ENCODE measurements around the gene TRPM2. TPM values are rescaled to one million over a fixed set of nuclear protein-coding genes. Genes with fewer than 3 reads are reported as not detected.
"Not testable (repeated sequence)": the region's sequence is repeated elsewhere in the genome, so short reads cannot be mapped to it uniquely, and the experiment has no call there.

TRPM2 gene
- polyA plus RNA-seq, 3 donors from 2014 or later = 3.0 to 11.1 (median 4.4) TPM

DNA sequence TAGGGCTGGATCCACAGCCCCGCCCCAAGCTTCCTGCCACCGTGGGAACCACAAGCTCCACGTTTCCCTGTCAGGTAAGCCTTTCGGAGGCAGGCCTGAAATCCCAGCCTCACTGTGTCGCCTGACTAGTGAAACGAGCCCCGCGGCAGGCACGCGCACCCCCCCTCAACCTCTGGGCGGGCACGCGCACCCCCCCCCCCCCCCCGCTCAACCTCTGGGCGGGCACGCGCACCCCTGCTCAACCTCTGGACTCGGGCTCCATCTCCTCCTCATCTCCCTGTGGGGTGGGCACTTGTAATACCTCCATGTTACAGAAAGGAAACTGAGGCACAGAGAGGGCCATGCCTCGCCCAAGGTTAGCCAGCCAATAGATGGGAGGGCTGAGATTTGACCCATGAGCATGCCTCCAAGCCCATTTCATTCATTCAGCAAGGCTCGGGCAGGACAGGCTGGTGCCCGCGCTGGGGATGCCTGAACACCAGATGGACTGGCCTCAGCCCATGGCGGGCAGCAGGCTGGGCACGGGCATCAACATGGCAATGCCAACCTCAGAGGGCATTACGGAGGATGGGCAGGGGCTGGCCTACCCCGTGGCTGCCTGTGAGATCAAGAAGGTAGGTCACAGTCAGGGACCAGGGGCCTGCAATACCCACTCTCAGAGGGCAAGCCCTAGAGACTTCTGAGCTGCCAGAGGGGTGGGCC lies 18.9 kb upstream of the TRPM2 start:
- Mint-ChIP-seq H3K4me1 (peaks cover 9 to 15% of the 10 kb centered on the region in 2 donors), H3K9me3 (no peaks in the 10 kb centered on the region), H3K27ac (no peak overlapping the region), H3K4me3 (no peak overlapping the region), H3K27me3 (ENCODE audit: low read depth in 3 of 3) (peaks cover 9 to 16% (median 12%) of the 10 kb centered on the region in 3 donors), H3K36me3 (peaks cover 0 to 10% (median 0%) of the 10 kb centered on the region in 3 donors)
- DNase-seq = no peak

DNA sequence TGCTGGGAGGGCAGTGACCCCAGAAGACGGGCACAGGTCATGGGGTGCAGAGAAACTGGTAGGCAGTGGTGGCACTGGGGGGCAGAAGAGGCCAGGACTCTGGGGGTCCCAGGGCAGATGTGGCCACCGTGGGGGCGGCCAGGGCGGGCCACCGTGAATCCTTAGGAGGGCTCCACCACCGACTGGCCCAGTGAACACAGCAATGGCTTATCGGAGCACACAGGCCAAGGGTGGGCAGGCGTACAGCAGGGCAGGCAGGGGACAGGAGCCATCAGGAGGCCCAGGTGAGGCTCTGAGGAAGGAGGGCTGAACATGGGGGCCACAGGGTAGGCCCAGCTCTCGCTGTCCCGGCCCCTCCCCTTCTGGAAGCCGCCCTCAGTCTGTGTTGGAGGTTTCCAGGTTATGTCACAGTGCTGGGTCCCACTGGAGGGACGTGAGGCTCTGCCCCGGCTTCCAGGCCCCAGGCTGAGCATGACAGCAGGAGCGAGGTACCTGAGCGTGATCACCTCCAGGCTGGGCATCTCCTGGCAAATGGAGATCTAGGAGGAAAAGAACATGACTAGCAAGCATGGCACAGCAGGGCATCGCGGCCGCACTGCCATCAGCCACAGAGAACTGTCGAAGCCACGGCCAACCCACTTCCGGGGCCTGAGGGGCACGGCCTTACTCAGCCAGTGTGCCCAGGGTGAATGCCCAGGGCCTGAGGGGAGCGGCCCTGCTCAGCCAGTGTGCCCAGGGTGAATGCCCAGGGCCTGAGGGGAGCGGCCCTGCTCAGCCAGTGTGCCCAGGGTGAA lies 18.0 kb upstream of the TRPM2 start:
- Mint-ChIP-seq H3K4me3 (no peak overlapping the region), H3K36me3 (peaks cover 0 to 10% (median 0%) of the 10 kb centered on the region in 3 donors), H3K4me1 (peaks cover 17 to 25% of the 10 kb centered on the region in 2 donors), H3K27me3 (ENCODE audit: low read depth in 3 of 3) (peaks cover 9 to 16% (median 12%) of the 10 kb centered on the region in 3 donors), H3K9me3 (no peaks in the 10 kb centered on the region), H3K27ac (no peak overlapping the region)
- DNase-seq = no peak

DNA sequence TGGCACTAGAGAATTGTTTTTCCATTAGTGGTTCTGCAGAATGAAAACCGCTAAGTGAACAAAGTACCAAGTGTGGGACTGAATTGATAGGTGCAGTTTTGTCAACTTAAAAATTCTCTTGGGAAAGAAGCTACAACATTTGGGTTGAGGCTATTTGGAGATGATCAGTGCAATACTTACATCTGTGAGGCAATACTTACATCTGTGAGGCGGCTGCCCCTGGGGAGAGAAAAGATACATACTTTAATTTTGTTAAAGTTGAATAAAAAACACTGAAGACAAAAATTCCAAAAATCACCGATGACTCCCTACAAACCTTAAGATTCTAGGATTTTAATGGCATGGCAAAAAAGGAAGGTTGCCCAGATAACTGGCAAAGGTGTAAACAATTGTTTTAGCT lies 16.0 kb upstream of the TRPM2 start:
- H3K27ac Mint-ChIP-seq = peak overlapping the region; percentile 59 to 94 (median 80)
- peaks cover 9 to 16% (median 12%) of the 10 kb centered on the region in 3 donors for H3K27me3 Mint-ChIP-seq (ENCODE audit: low read depth in 3 of 3)
- peaks cover 23 to 32% of the 10 kb centered on the region in 2 donors for H3K4me1 Mint-ChIP-seq
- H3K4me3 Mint-ChIP-seq = peak overlapping the region in 4 of 5 donors; percentile 67 to 74 (median 73)
- DNase-seq = no peak
- H3K9me3 Mint-ChIP-seq = no peaks in the 10 kb centered on the region
- H3K36me3 Mint-ChIP-seq = peaks cover 0 to 10% (median 0%) of the 10 kb centered on the region in 3 donors

DNA sequence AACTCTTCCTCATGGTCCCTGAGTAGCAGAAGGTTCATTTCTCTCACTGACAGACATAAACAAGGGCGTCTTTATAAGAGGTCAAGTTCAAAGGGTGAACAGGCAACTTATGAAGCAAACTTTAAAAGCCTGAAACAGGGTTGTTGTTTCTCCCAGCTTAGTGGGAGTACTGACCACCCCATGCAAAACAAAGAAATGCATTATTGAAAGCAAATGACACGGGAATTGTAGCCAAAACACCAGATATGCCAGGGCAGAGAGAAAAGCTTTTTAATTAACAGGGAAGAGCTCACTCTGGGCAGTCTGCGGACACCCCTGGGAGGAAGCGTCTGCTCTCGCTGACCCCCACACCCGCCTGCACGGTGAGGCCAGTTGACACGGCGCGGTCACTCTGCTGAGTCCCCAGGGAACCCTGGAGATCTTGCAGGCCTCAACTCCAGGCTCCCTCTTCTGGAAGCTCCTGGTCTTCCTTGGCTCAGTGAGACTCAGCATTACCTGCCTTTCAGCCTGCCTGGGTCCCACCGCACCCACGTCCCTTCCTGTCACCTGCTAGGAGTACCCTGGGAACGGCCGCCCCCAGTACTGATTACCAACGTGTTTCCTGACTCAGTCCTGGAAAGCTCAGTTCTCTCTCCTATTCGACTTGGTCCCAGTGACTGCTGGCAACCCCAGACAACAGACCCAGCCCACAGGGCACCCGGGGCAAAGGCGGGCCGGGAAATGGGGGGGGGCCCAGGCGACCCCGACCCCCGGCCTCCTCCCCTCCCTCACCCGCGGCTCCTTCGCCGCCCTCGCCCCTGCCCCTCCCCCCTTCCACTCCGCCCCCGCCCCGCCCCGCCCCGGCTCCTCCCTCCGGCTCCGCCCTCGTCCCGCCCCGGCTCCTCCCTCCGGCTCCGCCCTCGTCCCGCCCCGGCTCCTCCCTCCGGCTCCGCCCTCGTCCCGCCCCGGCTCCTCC lies 15.2 kb upstream of the TRPM2 start:
- Mint-ChIP-seq H3K4me1 (peaks cover 23 to 32% of the 10 kb centered on the region in 2 donors), H3K9me3 (no peaks in the 10 kb centered on the region), H3K4me3 (peak overlapping the region; percentile 57 to 74 (median 72)), H3K27ac (peak overlapping the region; percentile 59 to 94 (median 80)), H3K27me3 (ENCODE audit: low read depth in 3 of 3) (peaks cover 9 to 16% (median 12%) of the 10 kb centered on the region in 3 donors), H3K36me3 (peaks cover 0 to 10% (median 0%) of the 10 kb centered on the region in 3 donors)
- DNase-seq = peak in 2 of 3 donors; percentile 32 to 38

DNA sequence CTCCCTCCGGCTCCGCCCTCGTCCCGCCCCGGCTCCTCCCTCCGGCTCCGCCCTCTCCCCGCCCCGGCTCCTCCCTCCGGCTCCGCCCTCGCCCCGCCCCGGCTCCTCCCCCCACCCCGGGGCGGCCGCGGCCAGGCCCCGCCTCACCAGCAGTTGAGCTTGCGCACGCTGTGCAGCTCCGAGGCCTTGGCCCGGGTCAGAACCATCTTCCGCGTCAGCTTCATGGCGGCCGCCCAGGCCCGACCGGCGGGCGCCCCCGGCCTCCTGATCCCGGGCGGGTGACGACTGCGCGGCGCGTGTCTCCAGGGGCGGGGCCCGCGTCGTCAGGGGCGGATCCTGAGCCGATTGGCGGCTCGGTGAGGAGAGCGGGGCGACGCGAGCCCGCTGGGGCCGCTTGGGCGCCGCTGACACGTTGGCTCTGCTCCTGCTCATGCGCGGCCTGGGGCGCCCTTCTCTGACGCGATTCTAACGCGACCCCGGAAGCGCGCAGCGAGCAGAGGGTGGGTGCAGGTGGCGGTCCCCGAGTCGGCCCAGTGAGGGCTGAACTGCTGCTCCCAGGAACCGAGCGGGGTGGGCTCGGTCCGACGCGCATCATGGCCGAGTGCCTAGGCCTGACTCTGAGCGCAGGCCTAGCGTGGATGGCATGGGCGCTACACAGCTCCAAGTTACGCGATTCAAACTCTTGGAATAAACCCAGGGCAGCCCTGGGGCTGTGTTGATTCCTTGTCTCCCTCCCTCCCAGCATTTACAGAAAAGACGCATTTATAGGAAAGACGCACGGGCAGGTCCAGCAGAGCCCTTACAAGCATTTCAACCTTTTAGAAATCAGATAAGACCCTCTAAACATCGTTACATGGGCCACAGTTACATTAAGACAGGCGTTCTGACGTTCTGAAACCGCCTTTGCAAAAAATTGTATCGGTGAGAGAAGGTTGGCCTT lies 14.2 kb upstream of the TRPM2 start, which contains the start of gene CFAP410:
TSS of gene CFAP410 (minus strand) at position 420 of the 940 bp plus-strand sequence. CDS start at position 224, 196 bp downstream.
- peak within 1 kb of the TSS; percentile 94 to 99 (median 97) for H3K27ac Mint-ChIP-seq
- peak within 1 kb of the TSS; percentile 87 to 98 (median 95) for H3K4me3 Mint-ChIP-seq
- peaks cover 23 to 32% of the 10 kb centered on the region in 2 donors for H3K4me1 Mint-ChIP-seq
- no peaks in the 10 kb centered on the region for H3K9me3 Mint-ChIP-seq
- peaks cover 12 to 16% (median 13%) of the 10 kb centered on the region in 3 donors for H3K27me3 Mint-ChIP-seq (ENCODE audit: low read depth in 3 of 3)
- DNase-seq = peak; percentile 95 to 97 (median 97)
- peaks cover 0 to 10% (median 0%) of the 10 kb centered on the region in 3 donors for H3K36me3 Mint-ChIP-seq

DNA sequence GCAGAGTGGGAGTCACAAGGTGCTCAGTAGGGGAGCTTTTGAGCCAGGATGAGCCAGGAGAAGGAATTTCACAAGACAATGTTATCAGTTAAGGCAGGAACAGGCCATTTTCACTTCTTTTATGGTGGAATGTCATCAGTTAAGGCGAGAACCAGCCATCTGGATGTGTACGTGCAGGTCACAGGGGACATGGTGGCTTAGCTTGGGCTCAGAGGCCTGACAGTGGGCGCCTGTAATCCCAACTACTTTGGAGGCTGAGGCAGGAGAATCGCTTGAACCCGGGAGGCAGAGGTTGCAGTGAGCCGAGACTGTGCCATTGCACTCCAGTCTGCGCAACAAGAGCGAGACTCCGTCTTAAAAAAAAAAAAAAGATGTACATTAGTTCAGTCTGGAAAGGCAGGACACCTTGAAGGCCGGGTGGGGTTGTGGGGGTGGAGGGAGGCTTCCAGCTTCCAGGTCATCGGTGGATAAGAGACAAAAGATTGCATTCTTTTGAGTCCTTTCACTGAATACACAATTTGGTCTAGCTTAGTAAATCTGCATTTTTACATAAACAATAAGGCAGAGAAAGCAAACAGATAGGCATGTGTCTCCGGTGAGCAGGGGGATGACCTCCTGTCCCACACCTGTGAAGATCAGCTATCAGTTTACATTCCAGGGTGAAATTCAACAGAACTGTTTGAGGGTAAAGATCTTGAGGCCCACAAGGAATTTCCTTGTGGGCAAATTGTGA lies 11.5 kb upstream of the TRPM2 start:
- H3K9me3 Mint-ChIP-seq, DNase-seq, H3K36me3 Mint-ChIP-seq: not testable (repeated sequence)
- H3K4me3 Mint-ChIP-seq = peak overlapping the region in 1 of 5 donors; percentile 47
- peaks cover 23 to 32% of the 10 kb centered on the region in 2 donors for H3K4me1 Mint-ChIP-seq
- peaks cover 13 to 21% (median 16%) of the 10 kb centered on the region in 3 donors for H3K27me3 Mint-ChIP-seq (ENCODE audit: low read depth in 3 of 3)
- peak overlapping the region in 1 of 6 donors; percentile 53 for H3K27ac Mint-ChIP-seq

DNA sequence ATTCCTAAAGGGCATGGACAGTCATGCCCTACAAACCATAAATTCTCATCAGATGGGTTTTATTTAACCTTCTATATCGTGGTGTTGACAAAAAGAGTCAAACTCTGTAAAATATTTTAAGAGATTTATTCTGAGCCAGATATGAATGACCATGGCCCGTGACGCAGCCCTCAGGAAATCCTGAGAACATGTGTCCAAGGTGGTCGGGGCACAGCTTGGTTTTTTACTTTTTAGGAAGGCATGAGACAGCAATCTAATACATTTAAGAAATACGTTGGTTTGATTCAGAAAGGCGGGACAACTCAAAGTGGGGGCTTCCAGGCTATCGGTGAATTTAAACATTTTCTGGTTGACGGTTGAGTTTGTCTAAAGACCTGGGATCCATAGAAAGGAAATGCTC lies 10.4 kb upstream of the TRPM2 start:
- not testable (repeated sequence) for H3K9me3 Mint-ChIP-seq, H3K36me3 Mint-ChIP-seq, H3K4me3 Mint-ChIP-seq, DNase-seq, H3K27ac Mint-ChIP-seq
- Mint-ChIP-seq H3K27me3 (ENCODE audit: low read depth in 3 of 3) (peaks cover 8 to 18% (median 15%) of the 10 kb centered on the region in 3 donors), H3K4me1 (peaks cover 18 to 23% of the 10 kb centered on the region in 2 donors)

DNA sequence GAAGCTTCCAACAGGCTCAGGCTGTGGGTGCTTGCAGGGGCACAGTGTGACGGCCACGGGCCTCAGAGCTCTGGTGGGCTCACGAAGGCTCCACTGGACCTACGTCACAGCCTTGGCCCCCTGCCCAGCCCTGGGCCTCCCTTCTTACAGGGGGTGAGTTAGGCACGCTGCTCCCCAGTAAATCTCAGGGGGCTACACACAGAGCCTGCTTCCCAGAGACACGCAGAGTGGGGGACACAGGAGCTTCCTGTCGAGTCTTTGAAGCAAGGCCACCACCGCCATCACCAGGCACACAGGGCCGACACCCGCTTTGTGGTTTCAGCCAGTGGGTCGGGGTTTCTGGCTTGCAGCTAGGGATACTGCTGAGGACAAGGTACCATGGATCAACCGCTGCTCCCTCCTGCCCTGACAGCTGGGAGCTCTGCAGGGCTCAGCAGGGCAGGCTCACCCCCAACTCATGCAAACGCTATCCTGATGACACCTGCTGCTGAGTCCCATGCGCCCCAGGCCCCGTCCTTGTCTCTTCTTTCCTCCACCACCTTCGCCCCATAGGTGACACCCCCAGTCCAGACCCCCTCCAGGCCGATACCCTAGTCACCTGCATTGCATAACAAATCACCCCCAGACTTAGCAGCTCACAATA lies 8.8 kb upstream of the TRPM2 start:
- H3K27me3 Mint-ChIP-seq (ENCODE audit: low read depth in 3 of 3) = peaks cover 6 to 9% (median 9%) of the 10 kb centered on the region in 3 donors
- no peak for DNase-seq
- peaks cover 15% of the 10 kb centered on the region in 2 donors for H3K4me1 Mint-ChIP-seq
- no peaks in the 10 kb centered on the region for H3K36me3 Mint-ChIP-seq
- no peak overlapping the region for H3K4me3 Mint-ChIP-seq
- no peak overlapping the region for H3K27ac Mint-ChIP-seq
- H3K9me3 Mint-ChIP-seq = no peaks in the 10 kb centered on the region

DNA sequence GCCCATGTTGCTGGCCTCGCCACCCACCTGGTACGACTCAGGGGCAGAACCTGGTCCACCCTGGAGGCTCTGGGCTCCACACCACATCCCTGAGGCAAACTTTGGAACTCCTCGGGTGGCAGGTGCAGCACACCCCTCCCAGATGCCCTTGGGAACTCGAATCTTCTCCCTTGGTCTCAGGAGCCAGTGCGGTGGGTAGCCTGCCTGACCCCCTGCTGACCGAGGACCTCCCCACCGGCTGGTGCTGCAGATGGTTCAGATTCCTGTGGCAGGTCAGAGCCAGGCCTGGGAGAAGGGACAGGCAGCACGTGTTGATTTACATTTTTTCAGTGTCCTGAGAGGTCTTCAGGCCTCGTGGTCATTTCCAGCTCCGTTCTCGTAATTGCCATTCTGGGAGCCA lies 7.9 kb upstream of the TRPM2 start:
- H3K4me1 Mint-ChIP-seq = peaks cover 6 to 8% of the 10 kb centered on the region in 2 donors
- H3K4me3 Mint-ChIP-seq = no peak overlapping the region
- DNase-seq = no peak
- no peaks in the 10 kb centered on the region for H3K36me3 Mint-ChIP-seq
- H3K27me3 Mint-ChIP-seq (ENCODE audit: low read depth in 3 of 3) = peaks cover 6 to 9% (median 8%) of the 10 kb centered on the region in 3 donors
- no peaks in the 10 kb centered on the region for H3K9me3 Mint-ChIP-seq
- no peak overlapping the region for H3K27ac Mint-ChIP-seq

DNA sequence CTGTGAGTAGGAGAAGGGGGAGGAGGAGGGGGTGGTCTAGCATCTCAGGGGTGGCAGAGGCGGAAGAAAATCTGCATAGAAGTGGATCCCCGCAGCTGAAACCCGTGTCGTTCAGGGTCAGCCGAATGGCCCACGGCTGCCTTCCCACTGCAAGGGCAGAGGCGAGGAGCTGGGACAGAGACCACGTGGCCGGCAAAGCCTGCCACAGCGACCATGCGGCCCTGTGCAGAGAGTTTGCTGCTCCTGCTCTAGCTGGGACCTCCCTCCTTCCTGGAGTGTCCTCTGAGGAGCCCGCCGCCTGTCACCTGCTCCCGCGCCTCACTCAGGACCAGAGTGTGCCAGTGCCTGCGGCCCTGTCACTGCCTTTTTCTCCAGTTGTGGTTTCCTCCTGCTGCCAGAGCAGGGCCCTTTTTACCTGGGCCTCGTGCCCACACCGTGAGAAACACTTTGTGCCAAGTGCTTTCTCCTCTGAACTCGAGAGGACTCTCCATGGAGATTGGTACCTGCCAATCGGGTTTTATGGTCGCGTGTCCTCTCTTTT lies 5.4 kb upstream of the TRPM2 start:
- no peak for DNase-seq
- H3K9me3 Mint-ChIP-seq = no peaks in the 10 kb centered on the region
- peak overlapping the region in 1 of 5 donors; percentile 18 for H3K4me3 Mint-ChIP-seq
- peaks cover 6 to 15% (median 10%) of the 10 kb centered on the region in 3 donors for H3K27me3 Mint-ChIP-seq (ENCODE audit: low read depth in 3 of 3)
- peaks cover 12 to 18% of the 10 kb centered on the region in 2 donors for H3K4me1 Mint-ChIP-seq
- no peak overlapping the region for H3K27ac Mint-ChIP-seq
- no peaks in the 10 kb centered on the region for H3K36me3 Mint-ChIP-seq

DNA sequence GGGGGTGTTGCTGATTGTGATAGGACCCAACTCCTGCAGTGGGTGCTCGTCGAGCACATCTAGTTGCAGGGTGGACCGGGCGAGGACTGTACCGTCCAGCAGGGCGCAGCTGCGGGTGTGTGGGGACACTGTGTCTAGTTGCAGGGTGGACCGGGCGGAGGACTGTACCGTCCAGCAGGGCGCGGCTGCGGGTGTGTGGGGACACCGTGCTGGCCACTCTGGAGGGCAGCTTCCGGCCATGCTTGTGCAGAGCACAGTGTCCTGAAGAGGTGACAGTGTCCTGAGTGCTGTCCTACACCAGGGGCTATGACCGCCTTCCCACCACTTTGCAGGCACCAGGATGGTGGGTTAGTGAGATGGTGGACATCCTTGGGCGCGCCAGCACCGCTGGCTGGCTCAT lies 4.6 kb upstream of the TRPM2 start:
- H3K27ac Mint-ChIP-seq = no peak overlapping the region
- H3K27me3 Mint-ChIP-seq (ENCODE audit: low read depth in 3 of 3) = peaks cover 2 to 15% (median 10%) of the 10 kb centered on the region in 3 donors
- no peak for DNase-seq
- H3K4me3 Mint-ChIP-seq = peak overlapping the region in 1 of 5 donors; percentile 39
- H3K36me3 Mint-ChIP-seq = no peaks in the 10 kb centered on the region
- no peaks in the 10 kb centered on the region for H3K9me3 Mint-ChIP-seq
- peaks cover 21 to 27% of the 10 kb centered on the region in 2 donors for H3K4me1 Mint-ChIP-seq
